ENCODE data around the gene SLAIN1. TPM values are rescaled to one million over a fixed set of nuclear protein-coding genes. Genes with fewer than 3 reads are reported as not detected.

SLAIN1 gene
- total RNA-seq, 1 donor from 2014 or later: 3.4 TPM

DNA sequence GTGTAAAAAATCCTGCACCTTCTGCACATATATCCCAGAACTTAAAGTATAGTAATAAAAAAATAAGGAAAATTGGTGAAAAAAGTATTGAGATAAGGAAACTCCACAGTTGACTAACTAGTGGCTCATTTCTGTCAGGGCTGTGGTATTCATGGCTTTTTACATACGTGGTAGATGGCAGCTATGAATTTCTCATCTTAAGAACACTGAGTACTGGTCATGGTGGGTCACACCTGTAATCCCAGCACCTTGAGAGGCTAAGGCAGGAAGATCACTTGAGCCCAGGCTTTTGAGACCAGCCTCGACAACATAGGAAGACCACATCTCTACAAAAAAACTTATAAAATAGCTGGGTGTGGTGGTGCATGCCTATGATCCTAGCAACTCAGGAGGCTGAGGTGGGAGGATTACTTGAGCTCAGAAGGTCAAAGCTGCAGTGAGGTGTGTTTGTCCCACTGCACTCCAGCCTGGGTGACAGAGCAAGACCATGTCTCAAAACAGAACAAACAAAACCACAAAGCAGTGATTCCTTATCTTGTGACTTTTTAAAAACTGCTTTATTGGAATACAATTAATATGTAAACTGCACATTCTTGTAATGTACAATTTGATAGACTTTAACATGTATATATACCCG is 16.8 kb downstream of the SLAIN1 start:
- no peak for TF ChIP-seq EZH2 (IDR thresholded peaks at IDR 0.05; ENCODE audit: insufficient read depth, low read length)
- TF ChIP-seq, protein P1, sequence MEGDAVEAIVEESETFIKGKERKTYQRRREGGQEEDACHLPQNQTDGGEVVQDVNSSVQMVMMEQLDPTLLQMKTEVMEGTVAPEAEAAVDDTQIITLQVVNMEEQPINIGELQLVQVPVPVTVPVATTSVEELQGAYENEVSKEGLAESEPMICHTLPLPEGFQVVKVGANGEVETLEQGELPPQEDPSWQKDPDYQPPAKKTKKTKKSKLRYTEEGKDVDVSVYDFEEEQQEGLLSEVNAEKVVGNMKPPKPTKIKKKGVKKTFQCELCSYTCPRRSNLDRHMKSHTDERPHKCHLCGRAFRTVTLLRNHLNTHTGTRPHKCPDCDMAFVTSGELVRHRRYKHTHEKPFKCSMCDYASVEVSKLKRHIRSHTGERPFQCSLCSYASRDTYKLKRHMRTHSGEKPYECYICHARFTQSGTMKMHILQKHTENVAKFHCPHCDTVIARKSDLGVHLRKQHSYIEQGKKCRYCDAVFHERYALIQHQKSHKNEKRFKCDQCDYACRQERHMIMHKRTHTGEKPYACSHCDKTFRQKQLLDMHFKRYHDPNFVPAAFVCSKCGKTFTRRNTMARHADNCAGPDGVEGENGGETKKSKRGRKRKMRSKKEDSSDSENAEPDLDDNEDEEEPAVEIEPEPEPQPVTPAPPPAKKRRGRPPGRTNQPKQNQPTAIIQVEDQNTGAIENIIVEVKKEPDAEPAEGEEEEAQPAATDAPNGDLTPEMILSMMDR (IDR thresholded peaks at IDR 0.05; ENCODE audit: insufficient read depth, low read depth, low read length): no peak
- Histone ChIP-seq H3K4me3 (ENCODE audit: insufficient read depth, low read depth, low read length) (no peak overlapping the region), H3K27ac (ENCODE audit: low read depth, low read length) (no peak overlapping the region), H3K79me2 (ENCODE audit: insufficient read depth, low read length) (no peaks in the 10 kb centered on the region), H3K36me3 (ENCODE audit: insufficient read depth, low read length) (no peaks in the 10 kb centered on the region), H3K4me1 (ENCODE audit: insufficient read depth, low read length) (no peaks in the 10 kb centered on the region), H3K27me3 (ENCODE audit: insufficient read depth, low read length) (no peaks in the 10 kb centered on the region), H2AFZ (ENCODE audit: low read depth, low read length) (no peak overlapping the region), H3K9ac (ENCODE audit: low read length) (no peak overlapping the region), H3K4me2 (ENCODE audit: low read length) (no peak overlapping the region), H3K9me3 (ENCODE audit: insufficient read depth, low read depth, low read length) (no peaks in the 10 kb centered on the region), H4K20me1 (ENCODE audit: insufficient read depth, low read length) (no peaks in the 10 kb centered on the region)
- Mint-ChIP-seq H3K27me3 (ENCODE audit: low read depth, unreplicated experiment) (no peaks in the 10 kb centered on the region), H3K4me1 (ENCODE audit: low read depth, unreplicated experiment) (no peaks in the 10 kb centered on the region), H3K36me3 (ENCODE audit: low read depth, unreplicated experiment) (peaks cover 7% of the 10 kb centered on the region), H3K9me3 (ENCODE audit: unreplicated experiment) (peaks cover 7% of the 10 kb centered on the region), H3K27ac (ENCODE audit: unreplicated experiment) (no peak overlapping the region), H3K4me3 (ENCODE audit: unreplicated experiment) (no peak overlapping the region)
- DNase-seq (ENCODE audit: low read depth) (no peak), FAIRE-seq (no peak)

DNA sequence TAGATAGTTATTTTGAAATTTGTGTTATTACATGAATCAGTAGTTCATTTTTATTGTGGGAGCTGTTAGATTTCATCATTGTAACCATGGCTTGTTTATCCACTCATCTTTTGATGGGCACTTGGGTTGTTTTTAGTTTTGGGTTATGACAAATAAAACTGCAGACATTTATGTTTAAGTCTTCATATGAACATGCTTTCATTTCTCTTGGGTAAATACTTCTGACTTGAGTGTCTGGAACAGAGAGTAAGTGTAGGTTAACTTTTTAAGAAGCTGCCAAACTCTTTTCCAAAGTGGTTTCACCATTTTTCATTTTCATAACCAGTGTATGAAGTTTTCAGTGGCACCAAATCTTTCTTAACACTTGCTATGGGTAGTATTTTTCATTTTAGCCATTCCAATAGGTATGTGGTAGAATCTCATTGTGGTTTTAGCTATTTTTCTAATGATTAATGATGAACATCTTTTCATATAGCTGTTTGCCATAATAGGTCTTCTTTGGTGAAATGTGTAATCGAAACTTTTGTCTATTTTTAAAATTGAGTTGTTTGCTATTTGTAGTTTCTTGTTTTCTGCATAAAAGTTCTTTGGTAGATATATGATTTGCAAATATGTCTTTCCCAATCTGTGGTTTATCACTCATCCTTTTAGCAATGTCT is 17.9 kb downstream of the SLAIN1 start:
- H3K36me3 Mint-ChIP-seq (ENCODE audit: low read depth, unreplicated experiment): peaks cover 3% of the 10 kb centered on the region
- H3K4me1 Mint-ChIP-seq (ENCODE audit: low read depth, unreplicated experiment): no peaks in the 10 kb centered on the region
- Histone ChIP-seq H3K4me3 (ENCODE audit: insufficient read depth, low read depth, low read length) (no peak overlapping the region), H3K9ac (ENCODE audit: low read length) (no peak overlapping the region), H3K4me2 (ENCODE audit: low read length) (no peak overlapping the region), H4K20me1 (ENCODE audit: insufficient read depth, low read length) (no peaks in the 10 kb centered on the region), H3K36me3 (ENCODE audit: insufficient read depth, low read length) (no peaks in the 10 kb centered on the region), H3K27ac (ENCODE audit: low read depth, low read length) (no peak overlapping the region), H3K79me2 (ENCODE audit: insufficient read depth, low read length) (no peaks in the 10 kb centered on the region), H3K9me3 (ENCODE audit: insufficient read depth, low read depth, low read length) (no peaks in the 10 kb centered on the region), H3K4me1 (ENCODE audit: insufficient read depth, low read length) (no peaks in the 10 kb centered on the region), H3K27me3 (ENCODE audit: insufficient read depth, low read length) (no peaks in the 10 kb centered on the region), H2AFZ (ENCODE audit: low read depth, low read length) (no peak overlapping the region)
- DNase-seq (ENCODE audit: low read depth) (no peak), FAIRE-seq (no peak)
- TF ChIP-seq, protein P1 (IDR thresholded peaks at IDR 0.05; ENCODE audit: insufficient read depth, low read depth, low read length): no peak
- H3K9me3 Mint-ChIP-seq (ENCODE audit: unreplicated experiment): peaks cover 6% of the 10 kb centered on the region
- H3K4me3 Mint-ChIP-seq (ENCODE audit: unreplicated experiment): no peak overlapping the region
- no peak overlapping the region for H3K27ac Mint-ChIP-seq (ENCODE audit: unreplicated experiment)
- H3K27me3 Mint-ChIP-seq (ENCODE audit: low read depth, unreplicated experiment): no peaks in the 10 kb centered on the region

DNA sequence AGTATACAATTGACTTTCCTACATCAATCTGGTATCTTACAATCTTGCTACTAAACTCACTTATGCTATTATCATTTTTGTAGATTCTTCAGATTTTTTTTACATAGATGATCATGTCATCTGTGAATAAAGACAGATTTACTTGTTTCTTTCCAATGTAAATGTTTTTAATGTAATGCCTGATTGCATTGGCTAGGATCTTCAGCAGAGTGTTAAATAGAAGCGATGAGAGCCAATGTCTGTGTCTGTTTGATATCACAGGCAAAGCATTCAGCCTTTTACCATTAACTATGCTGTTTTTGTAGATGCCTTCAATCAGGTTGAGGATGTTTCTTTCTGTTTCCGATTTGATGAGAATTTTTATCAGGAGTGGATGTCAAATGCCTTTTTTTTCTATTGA is 19.2 kb downstream of the SLAIN1 start:
- no peaks in the 10 kb centered on the region for H3K79me2 ChIP-seq (ENCODE audit: insufficient read depth, low read length)
- FAIRE-seq: no peak
- no peaks in the 10 kb centered on the region for H3K4me1 ChIP-seq (ENCODE audit: insufficient read depth, low read length)
- no peak overlapping the region for H3K9ac ChIP-seq (ENCODE audit: low read length)
- H4K20me1 ChIP-seq (ENCODE audit: insufficient read depth, low read length): no peaks in the 10 kb centered on the region
- DNase-seq (ENCODE audit: low read depth): no peak
- H3K27me3 Mint-ChIP-seq (ENCODE audit: low read depth, unreplicated experiment): no peaks in the 10 kb centered on the region
- no peaks in the 10 kb centered on the region for H3K36me3 ChIP-seq (ENCODE audit: insufficient read depth, low read length)
- H3K4me3 ChIP-seq (ENCODE audit: insufficient read depth, low read depth, low read length): no peak overlapping the region
- H3K27ac ChIP-seq (ENCODE audit: low read depth, low read length): no peak overlapping the region
- peaks cover 2% of the 10 kb centered on the region for H3K9me3 Mint-ChIP-seq (ENCODE audit: unreplicated experiment)
- H3K9me3 ChIP-seq (ENCODE audit: insufficient read depth, low read depth, low read length): no peaks in the 10 kb centered on the region
- H3K4me1 Mint-ChIP-seq (ENCODE audit: low read depth, unreplicated experiment): no peaks in the 10 kb centered on the region
- TF ChIP-seq EZH2 (IDR thresholded peaks at IDR 0.05; ENCODE audit: insufficient read depth, low read length): no peak
- TF ChIP-seq, protein P1 (IDR thresholded peaks at IDR 0.05; ENCODE audit: insufficient read depth, low read depth, low read length): no peak
- H3K27me3 ChIP-seq (ENCODE audit: insufficient read depth, low read length): no peaks in the 10 kb centered on the region
- H3K4me2 ChIP-seq (ENCODE audit: low read length): no peak overlapping the region
- no peaks in the 10 kb centered on the region for H3K36me3 Mint-ChIP-seq (ENCODE audit: low read depth, unreplicated experiment)
- H2AFZ ChIP-seq (ENCODE audit: low read depth, low read length): no peak overlapping the region
- H3K27ac Mint-ChIP-seq (ENCODE audit: unreplicated experiment): no peak overlapping the region
- no peak overlapping the region for H3K4me3 Mint-ChIP-seq (ENCODE audit: unreplicated experiment)
